Measurements from ENCODE around the gene GOT2. TPM values are rescaled to one million over a fixed set of nuclear protein-coding genes. Genes with fewer than 3 reads are reported as not detected.

Gene GOT2
- total and polyA plus RNA-seq, 2 of the 8 experiments (the other 6 are each of a cell fraction or from before 2014, with no cell fraction given) = 62.9 to 223 TPM

DNA sequence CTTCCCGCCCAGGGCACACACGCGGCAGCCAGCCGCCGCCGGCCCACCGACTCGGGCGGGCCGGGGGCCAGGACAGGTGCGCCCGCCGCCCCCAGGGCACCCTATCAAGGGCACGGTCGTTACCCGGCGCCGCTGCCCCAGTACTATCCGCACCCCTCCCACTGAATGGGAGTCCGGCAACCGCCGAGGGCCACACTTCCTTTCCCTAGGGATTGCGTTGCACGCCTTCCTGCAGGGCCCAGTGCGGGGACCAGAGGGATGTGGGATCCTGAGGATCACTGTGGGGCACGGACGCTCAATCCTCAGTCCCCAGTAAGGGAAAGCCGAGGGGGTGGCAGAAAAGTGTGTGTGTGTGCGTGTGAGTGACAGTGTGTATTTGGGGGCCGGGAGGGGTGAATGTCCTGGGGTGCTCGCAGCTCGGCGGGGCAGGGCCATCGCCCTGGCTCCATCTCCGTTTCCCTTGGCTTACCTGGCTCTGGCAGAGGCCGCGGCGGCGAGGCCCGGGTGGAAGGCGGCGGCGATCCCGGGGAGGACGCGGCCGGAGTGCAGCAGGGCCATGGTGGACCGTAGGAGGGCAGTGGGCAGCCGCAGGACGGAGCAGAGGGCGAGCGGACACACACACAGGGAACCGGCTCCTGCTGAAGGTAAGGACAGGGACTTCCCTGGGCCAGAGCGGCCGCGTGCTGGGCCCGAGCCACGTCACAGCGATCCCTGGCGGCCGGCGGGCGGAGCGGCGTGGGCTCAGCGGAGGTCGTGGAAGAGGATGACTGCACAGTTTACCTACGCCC, at the start of gene GOT2 (continued):
- TF ChIP-seq, protein P1, sequence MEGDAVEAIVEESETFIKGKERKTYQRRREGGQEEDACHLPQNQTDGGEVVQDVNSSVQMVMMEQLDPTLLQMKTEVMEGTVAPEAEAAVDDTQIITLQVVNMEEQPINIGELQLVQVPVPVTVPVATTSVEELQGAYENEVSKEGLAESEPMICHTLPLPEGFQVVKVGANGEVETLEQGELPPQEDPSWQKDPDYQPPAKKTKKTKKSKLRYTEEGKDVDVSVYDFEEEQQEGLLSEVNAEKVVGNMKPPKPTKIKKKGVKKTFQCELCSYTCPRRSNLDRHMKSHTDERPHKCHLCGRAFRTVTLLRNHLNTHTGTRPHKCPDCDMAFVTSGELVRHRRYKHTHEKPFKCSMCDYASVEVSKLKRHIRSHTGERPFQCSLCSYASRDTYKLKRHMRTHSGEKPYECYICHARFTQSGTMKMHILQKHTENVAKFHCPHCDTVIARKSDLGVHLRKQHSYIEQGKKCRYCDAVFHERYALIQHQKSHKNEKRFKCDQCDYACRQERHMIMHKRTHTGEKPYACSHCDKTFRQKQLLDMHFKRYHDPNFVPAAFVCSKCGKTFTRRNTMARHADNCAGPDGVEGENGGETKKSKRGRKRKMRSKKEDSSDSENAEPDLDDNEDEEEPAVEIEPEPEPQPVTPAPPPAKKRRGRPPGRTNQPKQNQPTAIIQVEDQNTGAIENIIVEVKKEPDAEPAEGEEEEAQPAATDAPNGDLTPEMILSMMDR (IDR thresholded peaks at IDR 0.05; ENCODE audit: control extremely low read depth in 1 of 3, insufficient read depth in 1 of 3, low read depth in 1 of 3, low read length in 3 of 3) = peak; percentile 82 to 99 (median 98)
- 0 out of 2 replicates have a peak, but pooled peaks have one; percentile 9 for TF ChIP-seq KDM5A (IDR thresholded peaks at IDR 0.05; ENCODE audit: low read length)
- peak; percentile 32; the same call in 1 of the 2 replicates for TF ChIP-seq YY1 (IDR thresholded peaks at IDR 0.05; ENCODE audit: low read depth, low read length)
- peak; percentile 69 for TF ChIP-seq PHF8 (conservative IDR thresholded peaks at IDR 0.05; ENCODE audit: low read depth, low read length)
- no peak for TF ChIP-seq CHD1 (IDR thresholded peaks at IDR 0.05; ENCODE audit: low read depth, low read length)
- no peak for TF ChIP-seq SRF (IDR thresholded peaks at IDR 0.05; ENCODE audit: low read depth, low read length)
- TF ChIP-seq POU5F1 (IDR thresholded peaks at IDR 0.05; ENCODE audit: low read depth, low read length) = no peak
- TF ChIP-seq, protein P2, sequence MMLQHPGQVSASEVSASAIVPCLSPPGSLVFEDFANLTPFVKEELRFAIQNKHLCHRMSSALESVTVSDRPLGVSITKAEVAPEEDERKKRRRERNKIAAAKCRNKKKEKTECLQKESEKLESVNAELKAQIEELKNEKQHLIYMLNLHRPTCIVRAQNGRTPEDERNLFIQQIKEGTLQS (IDR thresholded peaks at IDR 0.05; ENCODE audit: insufficient read depth, low read depth, low read length) = no peak
- no peak for TF ChIP-seq FOSL1 (IDR thresholded peaks at IDR 0.05; ENCODE audit: insufficient read depth, low read depth, low read length)
- no peak for TF ChIP-seq EP300 (IDR thresholded peaks at IDR 0.05; ENCODE audit: borderline replicate concordance in 1 of 2, low read depth in 2 of 2, low read length in 2 of 2)
- TF ChIP-seq ZNF274 (IDR thresholded peaks at IDR 0.05; ENCODE audit: borderline replicate concordance, extremely low read depth, low read length) = no peak
- no peak for TF ChIP-seq HDAC6 (IDR thresholded peaks at IDR 0.05; ENCODE audit: low read depth, low read length)
